SIG-M5 treated with dmso at 0.1 percent for 504 hours (cell line): ENCODE data around the gene GAK.

Source experiments
- DNase-seq: peaks from one replicate; lab custom pipeline; 2025; ENCODE audit not compliant: unreplicated experiment; lab: John Stamatoyannopoulos, UW

GAK gene

GRCh38 chr4:891747-892146, 40.4 kb downstream of the GAK start:
- DNase-seq, result no peak

DNA sequence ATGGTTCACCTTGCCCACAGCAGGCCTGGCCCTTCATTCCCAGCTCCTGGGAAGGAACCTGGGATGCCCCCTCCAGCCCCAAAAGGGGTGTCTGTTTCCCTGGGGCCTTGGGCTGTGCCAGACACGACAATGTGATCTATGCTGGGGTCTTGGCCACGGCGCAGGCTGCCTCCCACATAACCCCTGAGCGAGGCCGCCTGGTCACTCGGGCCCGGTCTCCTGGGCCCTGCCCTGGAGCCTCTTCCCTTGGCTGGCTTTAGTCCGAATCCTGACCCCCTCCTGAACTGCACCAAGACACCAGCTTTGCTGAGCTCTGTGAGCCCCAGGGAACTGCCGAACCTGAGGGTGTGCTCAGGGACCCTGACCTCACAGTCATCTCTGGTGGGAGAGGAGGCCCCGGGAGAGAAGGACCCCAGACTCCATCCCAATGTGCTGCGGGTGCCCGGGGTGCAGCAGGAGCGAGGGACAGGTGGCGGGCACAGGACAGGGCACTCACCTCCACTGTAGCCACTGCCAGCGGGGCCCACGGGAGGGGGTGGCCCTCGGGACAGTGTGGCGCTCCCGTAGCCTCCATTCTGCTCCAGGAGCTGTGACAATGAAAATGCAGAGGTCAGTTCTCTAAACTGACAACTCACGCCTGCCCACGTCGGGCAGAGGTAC, 42.0 kb downstream of the GAK start:
- DNase-seq, result no peak

DNA sequence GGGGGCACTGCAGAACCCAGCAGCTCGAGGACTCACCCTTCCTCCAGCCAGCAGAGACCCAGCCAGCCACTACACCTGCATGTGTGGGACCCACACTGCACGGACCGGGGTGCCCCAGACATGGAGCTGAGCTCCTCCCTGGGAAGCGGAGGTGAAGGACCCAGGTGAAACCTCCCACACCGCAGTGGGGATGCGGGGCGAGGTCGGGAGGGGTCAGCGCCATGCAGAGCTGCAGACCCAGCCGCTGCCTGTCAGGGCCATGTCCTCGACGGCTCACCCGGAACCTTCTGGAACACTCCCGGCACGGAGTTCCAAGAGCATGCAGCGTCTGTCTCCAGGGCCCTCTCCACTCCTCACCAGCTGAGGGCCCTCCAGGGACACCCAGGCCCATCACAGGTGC, 42.6 kb downstream of the GAK start:
- DNase-seq, result no peak

DNA sequence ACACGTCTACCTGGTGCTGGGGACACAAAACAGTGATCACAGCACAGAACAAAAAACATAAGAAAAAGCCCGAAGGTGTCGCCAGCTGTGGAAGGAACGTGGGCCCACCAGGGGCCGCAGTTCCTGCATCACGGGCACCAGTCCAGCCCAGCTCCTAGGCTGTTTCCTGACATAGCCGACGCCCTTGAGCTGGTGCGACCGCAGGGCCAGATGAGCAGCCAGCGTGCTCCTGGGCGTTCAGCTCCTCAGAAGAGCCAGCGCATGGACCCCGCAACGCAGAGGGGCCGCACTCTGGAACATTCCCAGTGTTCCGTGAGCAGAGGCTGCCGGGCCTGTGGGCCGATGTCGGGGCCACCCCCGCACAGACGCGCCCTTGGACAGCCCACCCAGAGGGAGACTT, 44.1 kb downstream of the GAK start:
- DNase-seq, result no peak

- no peak for DNase-seq
These were observed 44.9 kb downstream of the GAK start for GRCh38 chr4:887034-887763.

DNA sequence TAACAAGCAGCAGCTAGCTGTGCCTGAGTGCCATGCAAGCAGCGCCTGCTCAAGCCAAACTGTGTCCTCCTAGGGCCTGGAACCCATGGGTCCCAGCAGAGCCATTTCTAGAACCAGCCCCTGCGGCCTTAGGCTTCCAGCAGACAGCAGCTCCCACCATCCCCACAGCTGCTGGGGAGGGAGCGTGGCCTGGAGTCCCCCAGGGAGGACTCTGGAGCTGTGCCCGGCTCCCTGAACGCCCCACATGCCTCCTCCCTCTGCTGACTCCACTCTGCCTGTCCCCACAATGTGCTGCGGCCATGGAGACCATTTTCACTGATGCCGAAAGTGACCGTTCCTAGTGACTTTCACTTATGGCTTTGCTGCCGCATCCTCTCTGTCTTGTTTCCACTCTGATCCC, 45.9 kb downstream of the GAK start:
- no peak for DNase-seq

DNA sequence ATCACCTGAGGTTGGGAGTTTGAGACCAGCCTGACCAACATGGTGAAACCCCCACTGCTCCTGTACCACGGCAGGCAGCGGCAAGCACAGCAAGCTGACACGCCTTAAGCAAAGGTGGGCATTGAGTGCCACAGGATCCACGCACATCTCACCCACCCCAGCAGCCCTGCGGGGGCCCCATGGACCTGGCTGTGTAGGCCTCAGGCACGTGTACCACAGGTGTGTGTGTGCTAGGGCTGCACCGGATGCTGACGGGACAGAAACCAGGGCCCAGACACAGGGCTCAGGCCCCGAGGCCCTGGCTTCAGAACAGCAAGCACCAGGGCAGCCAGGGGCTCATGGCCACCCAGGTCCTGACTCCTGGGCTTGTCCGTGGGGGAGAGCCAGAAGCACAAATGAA, 46.8 kb downstream of the GAK start:
- DNase-seq, result no peak

DNA sequence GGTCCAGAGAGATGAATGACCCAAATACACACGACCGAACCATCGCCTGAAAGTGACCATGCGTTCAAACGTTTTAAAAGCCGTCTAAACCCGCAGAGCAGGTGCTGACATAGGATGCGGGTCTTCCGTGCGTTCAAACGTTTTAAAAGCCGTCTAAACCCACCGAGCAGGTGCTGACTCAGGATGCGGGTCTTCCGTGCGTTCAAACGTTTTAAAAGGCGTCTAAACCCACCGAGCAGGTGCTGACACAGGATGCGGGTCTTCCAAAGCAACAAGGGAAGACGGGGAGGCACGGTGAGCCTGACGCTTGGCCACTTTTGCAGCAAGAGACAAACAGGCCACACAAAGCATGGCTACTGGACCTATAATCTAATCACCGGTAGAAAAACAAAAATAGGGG, 47.2 kb downstream of the GAK start:
- DNase-seq, result no peak

GRCh38 chr4:884259-884658, 47.9 kb downstream of the GAK start:
- DNase-seq, result no peak

DNA sequence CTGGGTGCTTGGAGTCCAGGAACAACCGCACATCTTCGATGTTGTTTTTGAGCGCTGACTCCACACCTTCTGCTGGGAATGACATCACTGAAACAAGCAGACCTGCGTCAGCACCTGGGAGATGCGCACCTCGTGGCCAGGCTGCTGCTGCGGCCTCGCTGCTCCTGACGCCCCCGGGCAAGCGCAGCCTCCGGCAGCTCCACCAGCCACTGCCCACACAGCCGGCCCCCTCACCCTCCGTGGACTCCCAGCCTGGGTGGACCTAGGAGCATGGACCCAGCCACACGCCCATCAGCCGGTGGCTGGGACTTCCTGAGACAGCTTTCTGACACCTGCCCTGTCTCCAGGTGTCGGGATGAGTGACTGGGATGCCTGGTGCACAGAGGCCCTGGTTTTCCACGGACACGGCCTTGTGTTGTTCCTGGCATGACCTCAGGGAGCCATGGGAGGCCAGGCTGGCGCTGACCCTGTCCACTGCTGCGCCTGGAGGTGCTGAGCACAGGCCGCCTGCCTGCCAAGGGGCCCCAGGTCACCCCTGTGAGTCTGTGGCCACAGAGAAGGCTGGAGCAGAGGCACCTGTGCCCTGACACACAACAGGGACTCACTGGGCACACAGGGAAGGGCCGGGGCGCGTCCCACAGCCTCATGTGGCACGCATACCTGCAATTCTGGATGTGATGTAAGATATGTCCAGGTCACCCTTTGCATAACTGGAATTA, 48.6 kb downstream of the GAK start:
- DNase-seq, result no peak

DNA sequence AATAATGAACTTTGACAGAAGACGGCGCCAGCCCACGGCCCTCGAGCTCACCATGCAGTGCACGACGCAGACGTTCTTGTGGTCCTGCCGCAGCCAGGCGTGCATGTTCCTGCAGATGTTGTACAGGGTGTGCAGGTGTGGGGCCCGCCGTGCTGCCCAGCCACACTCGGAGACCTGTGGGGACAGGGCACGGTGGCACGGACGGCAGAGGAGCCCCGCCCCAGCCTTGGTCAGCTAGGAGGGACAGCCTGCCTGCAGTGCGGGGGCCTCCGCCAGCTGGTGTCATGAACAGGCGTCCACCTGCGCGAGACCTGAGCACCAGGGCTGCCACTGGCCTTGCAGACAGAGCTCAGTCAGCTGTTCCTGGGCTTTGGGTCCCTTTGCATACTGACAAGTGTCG, 49.5 kb downstream of the GAK start:
- DNase-seq, result no peak

DNA sequence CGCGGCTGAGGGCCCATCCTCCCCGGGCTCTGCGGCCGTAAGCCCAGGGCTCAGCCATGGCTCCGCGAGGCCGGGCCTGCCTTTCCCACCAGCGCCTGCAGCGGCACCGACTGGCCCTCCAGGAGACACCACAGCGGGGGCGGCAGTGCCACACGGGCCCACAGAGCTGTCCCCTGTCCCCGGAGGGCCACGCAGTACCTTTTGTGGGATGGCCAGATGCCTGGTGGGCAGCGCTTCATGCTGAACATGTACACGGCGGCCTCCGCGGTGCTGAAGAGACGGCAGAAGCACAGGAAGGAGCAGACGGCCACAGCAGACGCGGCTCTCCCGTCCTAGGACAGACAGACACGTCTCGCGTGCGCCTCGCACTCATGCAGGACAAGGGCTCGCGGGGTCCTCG, 50.4 kb downstream of the GAK start:
- DNase-seq, result no peak

- no peak for DNase-seq
These were observed 51.3 kb downstream of the GAK start for GRCh38 chr4:880684-881405.

DNA sequence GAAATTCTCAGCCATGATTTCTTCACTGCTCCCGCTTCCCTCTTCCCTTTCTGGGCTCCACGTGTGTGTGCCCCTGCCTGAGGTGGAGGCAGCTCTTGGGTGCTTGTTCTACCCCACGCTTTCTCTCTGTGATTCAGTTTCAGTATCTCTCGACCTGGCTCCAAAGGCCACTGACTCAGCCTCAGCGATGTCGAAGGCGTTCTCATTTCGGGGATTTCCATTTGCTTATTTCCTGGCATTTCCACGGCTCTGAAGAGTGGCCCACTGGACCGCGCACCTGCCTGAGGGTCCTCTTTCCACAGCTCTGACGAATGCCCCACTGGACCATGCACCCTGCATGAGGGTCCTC, 52.4 kb downstream of the GAK start:
- no peak for DNase-seq

DNA sequence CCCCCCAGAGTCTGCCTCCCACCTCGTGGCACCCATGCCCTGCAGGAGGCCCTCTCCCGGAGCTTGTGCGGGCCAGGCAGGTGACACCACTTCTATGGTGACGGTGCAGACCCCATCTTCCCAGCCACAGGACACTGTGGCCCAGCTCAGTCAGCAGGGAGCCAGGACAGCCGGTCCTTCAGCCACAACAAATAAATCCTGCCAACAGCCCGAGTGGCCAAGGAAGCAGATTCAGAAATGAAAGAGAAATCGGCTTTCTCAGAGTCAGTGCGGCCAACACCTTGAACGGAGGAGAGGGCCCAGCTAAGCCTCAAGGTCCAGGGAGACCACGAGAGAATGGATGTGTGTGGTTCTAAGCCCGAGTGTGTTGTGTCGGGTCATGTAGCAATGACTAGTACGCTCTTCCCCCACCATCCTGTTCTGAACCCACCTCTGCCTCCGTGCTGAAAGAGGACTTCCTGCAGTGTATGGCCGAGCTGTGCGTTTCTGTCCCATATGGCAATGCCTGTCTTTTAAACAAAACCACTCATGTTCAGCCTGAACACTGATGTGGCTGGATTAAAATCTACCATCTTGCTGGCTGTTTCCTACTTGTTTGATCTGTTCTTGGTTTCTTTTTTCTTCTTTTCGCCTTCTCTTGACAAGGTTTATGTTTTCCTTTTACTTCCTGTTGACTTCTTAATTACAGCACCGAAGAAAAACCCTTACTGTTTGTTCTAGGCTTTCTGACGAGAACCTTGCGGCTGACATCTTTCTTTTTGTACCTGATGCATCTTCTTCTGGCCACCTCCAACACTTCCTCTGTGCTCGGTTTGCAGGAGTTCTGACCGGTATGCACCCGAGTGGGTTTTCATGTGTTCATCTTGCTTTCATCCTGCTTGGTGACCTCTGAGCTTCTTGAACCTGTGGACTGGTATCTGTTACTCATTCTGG, 53.1 kb downstream of the GAK start:
- no peak for DNase-seq

DNA sequence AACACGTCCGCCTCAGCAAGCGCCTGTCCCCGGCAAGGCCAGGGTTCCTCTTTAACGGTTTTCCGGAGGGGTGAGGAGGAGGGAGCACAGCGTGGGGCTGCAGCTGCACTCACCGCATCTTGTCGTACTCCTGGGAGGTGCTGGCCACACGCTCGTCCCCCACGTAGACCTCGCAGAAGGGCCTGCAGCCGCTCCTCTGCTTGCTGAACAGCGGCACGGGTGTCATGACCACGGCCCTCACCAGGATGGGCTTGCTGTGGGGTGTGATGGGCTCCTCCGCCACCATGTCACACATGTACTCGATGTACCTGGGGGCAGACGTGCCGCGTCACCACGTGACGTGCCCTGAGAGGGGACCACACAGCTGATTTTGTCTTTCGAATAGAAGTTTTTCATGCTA, 54.6 kb downstream of the GAK start:
- DNase-seq, result no peak

GRCh38 chr4:876780-877179, 55.3 kb downstream of the GAK start:
- DNase-seq, result no peak

GRCh38 chr4:875818-876423, 56.2 kb downstream of the GAK start:
- DNase-seq, result no peak

- DNase-seq, result no peak
These were observed 56.9 kb downstream of the GAK start for GRCh38 chr4:874971-875817.
